HCT116 (cell line): Measurements from ENCODE around the gene GNGT1. TPM values are rescaled to one million over a fixed set of nuclear protein-coding genes. Genes with fewer than 3 reads are reported as not detected.

Source experiments
- ATAC-seq: fragments of 200-7000 bp; cut with Tn5 transposase; 2 replicates; pipeline ENCODE4 v1.9.1; 2020; ENCODE audit warnings: mild to moderate bottlenecking, moderate library complexity
- BruUV-seq: library from RNA; stranded (reverse); fragments of 400-500 nt; replicated peaks from 2 replicates; lab custom pipeline; 2021; lab: Mats Ljungman, UMichigan
- CTCF ChIA-PET: fragments of 300-600 bp; sonication (Branson Sonifier 250); formaldehyde crosslinking; loops from one replicate; lab custom pipeline; 2021; ENCODE audit warnings: antibody characterized with exemption; lab: Charles Lee
- POLR2A ChIA-PET: fragments of 300-600, 350-600 bp; sonication (Branson Sonifier 250); formaldehyde crosslinking; loops from one replicate; lab custom pipeline; 2021; ENCODE audit warnings: antibody characterized with exemption; lab: Charles Lee
- RAD21 ChIA-PET, 2 experiments: fragments of 300-600 bp; sonication (Branson Sonifier 250); formaldehyde crosslinking; loops; one replicate each; lab custom pipeline; 2023; ENCODE audit warnings: low total read pairs in 2 of 2; ENCODE audit not compliant: uncharacterized antibody in 2 of 2, unreplicated experiment in 2 of 2, low non-redundant PET in 1 of 2; lab: Charles Lee
- DNase-seq: peaks from one replicate; pipeline ENCODE4 v3.0.0-alpha.2; 2010; ENCODE audit warnings: low read depth, low spot score
- H2AFZ ChIP-seq: fragments of 200-600 bp; shearing (Covaris generic), sonication (generic); 2 replicates; pipeline ENCODE4 v1.6.1; 2017; ENCODE audit warnings: low read depth, mixed run types, mixed read lengths, antibody characterized with exemption, low read length; ENCODE audit not compliant: poor library complexity, severe bottlenecking
- H3K27ac ChIP-seq: 2 replicates; pipeline ENCODE4 v1.5.1; 2012; ENCODE audit warnings: low read depth, low read length
- H3K27me3 ChIP-seq: fragments of 200-600 bp; sonication (generic); 2 replicates; pipeline ENCODE4 v1.6.1; 2016; ENCODE audit warnings: mixed run types, low read length, mixed read lengths; ENCODE audit not compliant: insufficient read depth
- H3K36me3 ChIP-seq, 2 experiments: fragments of 200-500 bp in 1 of 2; fragments of 200-600 bp in 1 of 2; sonication (Bioruptor generic) in 1 of 2; sonication (generic) in 1 of 2; 2 replicates each; pipeline versions ENCODE4 v1.5.1 to v1.6.1; 2014 to 2016; ENCODE audit warnings: low read length in 2 of 2, inconsistent platforms in 1 of 2, mixed read lengths in 1 of 2, mixed run types in 1 of 2; ENCODE audit not compliant: insufficient read depth in 2 of 2, control insufficient read depth in 1 of 2
- H3K4me1 ChIP-seq, 2 experiments: fragments of 200-600 bp in 1 of 2; sonication (generic) in 1 of 2; 2 replicates each; pipeline versions ENCODE4 v1.5.1 to v1.6.1; 2012 to 2017; ENCODE audit warnings: low read length in 2 of 2, inconsistent platforms in 1 of 2, mild to moderate bottlenecking in 1 of 2, mixed read lengths in 1 of 2, mixed run types in 1 of 2, moderate library complexity in 1 of 2; ENCODE audit not compliant: insufficient read depth in 2 of 2, control insufficient read depth in 1 of 2
- H3K4me2 ChIP-seq: fragments of 200-600 bp; sonication (generic); 2 replicates; pipeline ENCODE4 v1.6.1; 2017; ENCODE audit warnings: mixed run types, low read length, mixed read lengths
- H3K4me3 ChIP-seq, 2 experiments: fragments of 200-600 bp in 1 of 2; sonication (generic) in 1 of 2; replicated peaks in 1 of 2; 2 replicates each; pipeline ENCODE4 v1.5.1; 2011 to 2016; ENCODE audit warnings: low read length in 2 of 2, control low read depth in 1 of 2, low read depth in 1 of 2, mild to moderate bottlenecking in 1 of 2, mixed read lengths in 1 of 2, mixed run types in 1 of 2
- H3K79me2 ChIP-seq: fragments of 200-600 bp; sonication (generic); 2 replicates; pipeline ENCODE4 v1.6.1; 2017; ENCODE audit warnings: mild to moderate bottlenecking, mixed run types, low read length, moderate library complexity, mixed read lengths; ENCODE audit not compliant: insufficient read depth
- H3K9ac ChIP-seq: fragments of 200-600 bp; sonication (generic); 2 replicates; pipeline ENCODE4 v1.6.1; 2016; ENCODE audit warnings: low read length, mixed read lengths
- H3K9me2 ChIP-seq: fragments of 200-600 bp; sonication (generic), shearing (Covaris generic); 2 replicates; pipeline ENCODE4 v1.6.1; 2017; ENCODE audit warnings: mixed run types, mild to moderate bottlenecking, moderate library complexity; ENCODE audit not compliant: insufficient read depth
- H3K9me3 ChIP-seq, 2 experiments: fragments of 200-500 bp in 1 of 2; fragments of 200-600 bp in 1 of 2; sonication (Bioruptor generic) in 1 of 2; sonication (generic) in 1 of 2; 2 replicates each; pipeline ENCODE4 v1.6.1; 2014 to 2017; ENCODE audit warnings: low read length in 2 of 2, mixed read lengths in 2 of 2, inconsistent platforms in 1 of 2, low read depth in 1 of 2, mild to moderate bottlenecking in 1 of 2, mixed run types in 1 of 2, moderate library complexity in 1 of 2; ENCODE audit not compliant: control insufficient read depth in 1 of 2, insufficient read depth in 1 of 2
- H4K20me1 ChIP-seq: fragments of 200-600 bp; sonication (generic), shearing (Covaris generic); 2 replicates; pipeline ENCODE4 v1.6.1; 2017; ENCODE audit warnings: mixed run types, mild to moderate bottlenecking, moderate library complexity; ENCODE audit not compliant: insufficient read depth
- CBX3 ChIP-seq: IDR thresholded peaks from 2 replicates; pipeline ENCODE4 v1.6.1; 2012; ENCODE audit warnings: low read depth
- CEBPB ChIP-seq: IDR thresholded peaks from 2 replicates; pipeline ENCODE4 v1.6.1; 2012; ENCODE audit warnings: low read depth
- EGR1 ChIP-seq: IDR thresholded peaks from 2 replicates; pipeline ENCODE4 v1.6.1; 2012; ENCODE audit warnings: low read depth
- ELF1 ChIP-seq: IDR thresholded peaks from 2 replicates; pipeline ENCODE4 v1.6.1; 2012; ENCODE audit warnings: low read depth, borderline replicate concordance
- EZH2phosphoT487 ChIP-seq: fragments of 200-600 bp; IDR thresholded peaks from 2 replicates; pipeline ENCODE4 v1.6.1; 2018; ENCODE audit warnings: antibody characterized with exemption, borderline replicate concordance
- MAX ChIP-seq: IDR thresholded peaks from 2 replicates; pipeline ENCODE4 v1.6.1; 2012
- POLR2AphosphoS5 ChIP-seq: IDR thresholded peaks from 2 replicates; pipeline ENCODE4 v1.6.1; 2011; ENCODE audit warnings: mild to moderate bottlenecking, low read depth, low read length, moderate library complexity
- RAD21 ChIP-seq: IDR thresholded peaks from 2 replicates; pipeline ENCODE4 v1.6.1; 2012; ENCODE audit warnings: low read depth, mild to moderate bottlenecking
- REST ChIP-seq: IDR thresholded peaks from 2 replicates; pipeline ENCODE4 v1.6.1; 2012; ENCODE audit warnings: low read depth
- SIN3A ChIP-seq: IDR thresholded peaks from 2 replicates; pipeline ENCODE4 v1.6.1; 2012; ENCODE audit warnings: low read depth
- SP1 ChIP-seq: IDR thresholded peaks from 2 replicates; pipeline ENCODE4 v1.6.1; 2012; ENCODE audit warnings: low read depth
- SRF ChIP-seq: IDR thresholded peaks from 2 replicates; pipeline ENCODE4 v1.6.1; 2012; ENCODE audit warnings: low read depth
- YY1 ChIP-seq: IDR thresholded peaks from 2 replicates; pipeline ENCODE4 v1.6.1; 2011; ENCODE audit warnings: low read length, low read depth, moderate library complexity, mild to moderate bottlenecking; ENCODE audit not compliant: insufficient replicate concordance; ENCODE audit errors: extremely low read depth
- ZFX ChIP-seq: fragments of 450-650 bp; IDR thresholded peaks from 2 replicates; pipeline ENCODE4 v1.6.1; 2017
- ZNF274 ChIP-seq: fragments of 200-500 bp; sonication (Bioruptor generic); IDR thresholded peaks from 2 replicates; pipeline ENCODE4 v1.6.1; 2014; ENCODE audit warnings: mild to moderate bottlenecking, low read depth, low read length, inconsistent platforms
- intact Hi-C: fragments of 100-400 bp; cut with micrococcal nuclease; formaldehyde crosslinking; loops from 2 replicates; pipeline ENCODE4 v1.10.0; 2022
- total RNA-seq: library from RNA; stranded (reverse); gene quantifications from one replicate; pipeline ENCODE4 v1.2.1, GENCODE V29; 2021; ENCODE audit not compliant: unreplicated experiment
- TF ChIP-seq, protein P1 (sequence below): IDR thresholded peaks from 2 replicates; pipeline ENCODE4 v1.6.1; 2011; ENCODE audit warnings: mild to moderate bottlenecking, low read length, moderate library complexity; ENCODE audit not compliant: insufficient replicate concordance; ENCODE audit errors: extremely low read depth

Gene GNGT1
- total RNA-seq, 1 experiment from 2014 or later, result 0.91 TPM

GRCh38 chr7:93858857-93859256, 47.5 kb upstream of the GNGT1 start (continued):
- no peak for TF ChIP-seq REST
- no peak for TF ChIP-seq EGR1
- no peak for TF ChIP-seq ELF1
- no peak for TF ChIP-seq CEBPB
- no peak for TF ChIP-seq YY1
- TF ChIP-seq, protein P1, sequence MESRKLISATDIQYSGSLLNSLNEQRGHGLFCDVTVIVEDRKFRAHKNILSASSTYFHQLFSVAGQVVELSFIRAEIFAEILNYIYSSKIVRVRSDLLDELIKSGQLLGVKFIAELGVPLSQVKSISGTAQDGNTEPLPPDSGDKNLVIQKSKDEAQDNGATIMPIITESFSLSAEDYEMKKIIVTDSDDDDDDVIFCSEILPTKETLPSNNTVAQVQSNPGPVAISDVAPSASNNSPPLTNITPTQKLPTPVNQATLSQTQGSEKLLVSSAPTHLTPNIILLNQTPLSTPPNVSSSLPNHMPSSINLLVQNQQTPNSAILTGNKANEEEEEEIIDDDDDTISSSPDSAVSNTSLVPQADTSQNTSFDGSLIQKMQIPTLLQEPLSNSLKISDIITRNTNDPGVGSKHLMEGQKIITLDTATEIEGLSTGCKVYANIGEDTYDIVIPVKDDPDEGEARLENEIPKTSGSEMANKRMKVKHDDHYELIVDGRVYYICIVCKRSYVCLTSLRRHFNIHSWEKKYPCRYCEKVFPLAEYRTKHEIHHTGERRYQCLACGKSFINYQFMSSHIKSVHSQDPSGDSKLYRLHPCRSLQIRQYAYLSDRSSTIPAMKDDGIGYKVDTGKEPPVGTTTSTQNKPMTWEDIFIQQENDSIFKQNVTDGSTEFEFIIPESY, result no peak
- TF ChIP-seq POLR2AphosphoS5, result no peak
- TF ChIP-seq MAX, result no peak

DNA sequence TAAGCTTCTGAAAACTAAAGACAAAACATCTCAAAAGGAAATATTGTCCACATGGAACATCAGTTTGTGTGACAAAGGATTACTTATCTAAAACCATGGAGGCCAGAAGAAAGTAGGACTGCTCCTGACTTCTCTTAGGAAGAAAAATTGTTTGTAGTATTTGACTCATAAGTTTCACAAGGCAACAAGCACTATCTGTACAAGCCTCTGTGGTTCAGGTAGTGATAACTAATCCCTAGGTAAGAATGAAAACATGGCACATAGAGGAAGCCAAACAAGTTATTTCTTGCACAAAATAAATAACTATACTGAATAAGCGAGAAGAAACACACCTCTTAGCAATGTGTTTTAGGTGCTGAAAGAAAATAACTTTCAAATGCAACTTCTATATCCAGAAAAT, 46.1 kb upstream of the GNGT1 start:
- CTCF ChIA-PET, result no interaction called here
- POLR2A ChIA-PET, result no interaction called here
- no peak overlapping the region for H3K4me2 ChIP-seq
- no peak overlapping the region for H3K27ac ChIP-seq
- RAD21 ChIA-PET, result no interaction called here
- H3K9ac ChIP-seq, result no peak overlapping the region
- no peak overlapping the region for H3K4me3 ChIP-seq
- no peak overlapping the region for H2AFZ ChIP-seq
- H3K9me2 ChIP-seq, result no peaks in the 10 kb centered on the region
- H3K9me3 ChIP-seq, result no peaks in the 10 kb centered on the region
- H3K27me3 ChIP-seq, result 0 out of 2 replicates have a peak, but pooled peaks cover 6% of the 10 kb centered on the region
- ATAC-seq, result no peak
- no TSS peak for BruUV-seq
- no peaks in the 10 kb centered on the region for H3K36me3 ChIP-seq
- H4K20me1 ChIP-seq, result no peaks in the 10 kb centered on the region; the same call in 1 of the 2 replicates
- DNase-seq, result no peak
- H3K79me2 ChIP-seq, result no peaks in the 10 kb centered on the region
- intact Hi-C loops, result no loop called here
- no peaks in the 10 kb centered on the region for H3K4me1 ChIP-seq
- no peak for TF ChIP-seq ZNF274
- no peak for TF ChIP-seq RAD21
- TF ChIP-seq ZFX, result no peak
- TF ChIP-seq SP1, result no peak
- no peak for TF ChIP-seq CBX3
- no peak for TF ChIP-seq SRF
- no peak for TF ChIP-seq YY1
- no peak for TF ChIP-seq ELF1
- no peak for TF ChIP-seq EZH2phosphoT487
- no peak for TF ChIP-seq MAX
- TF ChIP-seq SIN3A, result no peak
- TF ChIP-seq REST, result no peak
